Adipocyte (in vitro differentiated cells): ENCODE data around the gene MCCD1.

Experiments
- DNase-seq: peaks from one replicate; pipeline ENCODE4 v3.0.0-alpha.2; 2015; ENCODE audit warnings: low read depth
- H3K27me3 ChIP-seq: replicated peaks from 2 replicates; pipeline ENCODE4 v1.7.0; 2013; ENCODE audit warnings: mild to moderate bottlenecking, low read length, moderate library complexity; ENCODE audit not compliant: control insufficient read depth, insufficient read depth
- H3K36me3 ChIP-seq: 2 replicates; pipeline ENCODE4 v1.7.0; 2013; ENCODE audit warnings: low read length, mild to moderate bottlenecking, moderate library complexity; ENCODE audit not compliant: control insufficient read depth, insufficient read depth, severe bottlenecking
- H3K4me1 ChIP-seq: 2 replicates; pipeline ENCODE4 v1.7.0; 2013; ENCODE audit warnings: mild to moderate bottlenecking, low read length, moderate library complexity; ENCODE audit not compliant: control insufficient read depth, insufficient read depth
- H3K4me3 ChIP-seq: 2 replicates; pipeline ENCODE4 v1.7.0; 2013; ENCODE audit warnings: mild to moderate bottlenecking, low read length, moderate library complexity
- H3K9ac ChIP-seq: 2 replicates; pipeline ENCODE4 v1.7.0; 2013; ENCODE audit warnings: mild to moderate bottlenecking, low read length, moderate library complexity
- H3K9me3 ChIP-seq: 2 replicates; pipeline ENCODE4 v1.7.0; 2013; ENCODE audit warnings: mild to moderate bottlenecking, low read length, moderate library complexity; ENCODE audit not compliant: control insufficient read depth

MCCD1 gene

DNA sequence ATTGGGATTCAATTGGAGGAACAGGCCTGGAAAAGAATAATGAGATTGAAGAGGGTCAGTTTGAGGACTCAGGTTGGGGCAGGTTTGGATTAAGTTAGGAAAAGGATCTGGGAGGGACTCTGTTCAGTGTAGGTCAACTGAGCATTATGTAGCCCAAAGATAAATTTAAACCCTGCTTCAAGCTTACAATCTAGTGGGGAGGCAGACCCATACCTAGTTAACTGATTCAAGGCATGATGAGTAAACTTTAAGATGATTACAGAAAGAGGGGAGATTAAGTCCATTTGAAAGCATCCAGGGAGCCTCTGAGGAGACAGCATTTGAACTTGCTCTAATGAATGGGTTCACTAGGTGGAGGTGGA lies 31.9 kb downstream of the MCCD1 start:
- H3K4me1 ChIP-seq, result peaks cover 31% of the 10 kb centered on the region
- H3K9ac ChIP-seq, result no peak overlapping the region
- peaks cover 31% of the 10 kb centered on the region for H3K36me3 ChIP-seq
- no peaks in the 10 kb centered on the region for H3K9me3 ChIP-seq
- DNase-seq, result no peak
- H3K27me3 ChIP-seq, result no peaks in the 10 kb centered on the region
- H3K4me3 ChIP-seq, result no peak overlapping the region

DNA sequence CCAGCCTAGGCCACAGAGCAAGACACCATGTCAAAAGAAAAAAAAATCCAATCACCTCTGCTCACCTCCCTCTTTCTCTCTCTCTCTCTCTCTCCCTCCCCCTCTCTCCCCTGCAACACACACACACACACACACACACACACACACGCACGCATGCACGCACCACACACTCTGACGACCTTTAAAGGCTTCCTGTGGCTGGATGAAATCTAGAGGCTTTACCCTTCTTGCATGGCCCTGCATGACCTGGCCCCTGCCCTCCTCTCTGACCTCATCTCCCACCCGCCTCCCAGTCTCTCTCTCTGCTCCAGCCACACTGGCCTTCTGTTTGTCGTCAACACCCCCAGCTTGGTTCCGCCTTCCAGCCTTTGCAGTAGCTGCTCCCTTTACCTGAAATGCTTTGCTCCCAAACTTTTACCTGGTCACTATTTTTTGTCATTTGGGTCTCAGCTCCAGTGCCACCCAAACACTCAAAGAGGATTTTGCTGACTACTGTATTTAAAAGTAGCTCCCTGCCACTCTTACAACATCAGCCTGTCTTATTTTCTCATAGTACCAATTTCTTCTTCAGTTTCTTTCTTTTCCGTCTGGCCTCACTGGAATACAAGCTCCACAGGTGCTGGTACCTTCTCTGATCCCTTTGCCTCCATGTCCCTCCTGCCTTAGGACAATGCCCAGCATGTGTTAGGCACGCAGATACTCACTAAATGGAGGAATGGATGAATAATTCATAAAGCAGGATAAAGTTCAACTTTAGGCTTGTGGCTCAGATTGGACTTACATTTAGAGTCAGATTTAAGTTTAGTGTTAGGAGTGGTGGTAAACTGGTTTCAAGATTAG lies 39.0 kb downstream of the MCCD1 start:
- no peak for DNase-seq
- Histone ChIP-seq H3K9me3 (no peaks in the 10 kb centered on the region), H3K9ac (no peak overlapping the region), H3K4me1 (peaks cover 17% of the 10 kb centered on the region), H3K4me3 (no peak overlapping the region), H3K27me3 (no peaks in the 10 kb centered on the region), H3K36me3 (no peaks in the 10 kb centered on the region)

DNA sequence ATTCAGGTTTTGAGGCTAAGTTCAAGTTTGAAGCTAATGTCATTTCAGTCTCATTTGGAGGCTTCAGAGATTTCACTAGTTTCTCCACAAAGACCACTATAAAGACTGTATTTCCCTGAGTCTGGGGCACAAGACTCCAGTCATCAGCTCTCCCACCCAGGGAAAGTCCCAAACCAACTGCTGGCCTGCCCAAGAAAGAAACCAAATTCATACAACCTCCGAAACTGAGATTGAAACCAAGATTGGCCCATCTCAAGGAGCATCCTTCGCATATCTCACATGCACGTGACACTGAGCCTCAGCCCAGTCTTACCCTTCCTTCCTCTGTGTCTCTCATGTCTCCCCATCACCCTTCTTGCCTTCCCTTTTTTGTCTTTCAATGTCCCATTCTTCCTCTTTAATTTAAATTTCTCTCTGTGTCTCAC lies 39.8 kb downstream of the MCCD1 start:
- Histone ChIP-seq H3K4me3 (no peak overlapping the region), H3K9ac (no peak overlapping the region), H3K4me1 (peaks cover 10% of the 10 kb centered on the region), H3K36me3 (no peaks in the 10 kb centered on the region), H3K27me3 (peaks cover 4% of the 10 kb centered on the region), H3K9me3 (no peaks in the 10 kb centered on the region)
- no peak for DNase-seq

DNA sequence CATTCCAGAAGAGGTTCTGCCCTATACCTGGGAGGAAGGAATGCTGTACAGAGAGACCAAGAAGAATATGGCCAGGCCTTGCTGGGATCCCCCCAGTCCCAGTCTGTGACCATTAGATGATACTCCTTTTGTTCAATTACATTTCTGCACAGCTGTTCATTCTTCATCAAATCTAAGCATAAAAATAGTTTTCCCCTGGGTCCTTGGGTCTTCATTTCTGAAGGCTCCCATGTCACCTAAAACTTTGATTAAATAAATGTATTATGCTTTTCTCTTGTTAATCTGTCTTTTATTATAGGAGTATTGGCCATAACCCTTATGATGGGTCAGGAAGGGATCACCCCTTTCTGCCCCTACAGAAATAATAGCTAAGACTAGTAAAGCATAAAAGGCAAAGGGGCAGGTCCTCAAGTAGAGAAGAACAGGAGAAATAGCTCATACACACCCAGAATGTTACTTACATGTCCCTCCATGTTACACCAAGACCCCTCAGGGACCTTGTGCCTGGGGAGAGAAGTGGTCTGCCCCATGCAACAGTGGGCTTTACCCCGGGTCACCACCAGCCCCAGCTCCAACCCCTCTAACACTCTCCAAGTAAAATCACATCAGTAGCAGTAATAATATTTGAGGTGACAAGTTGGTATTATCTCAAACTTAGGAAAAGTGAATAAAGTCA lies 41.2 kb downstream of the MCCD1 start:
- DNase-seq, result no peak
- Histone ChIP-seq H3K4me1 (peaks cover 8% of the 10 kb centered on the region), H3K36me3 (no peaks in the 10 kb centered on the region), H3K9ac (no peak overlapping the region), H3K27me3 (peaks cover 4% of the 10 kb centered on the region), H3K4me3 (no peak overlapping the region), H3K9me3 (no peaks in the 10 kb centered on the region)

DNA sequence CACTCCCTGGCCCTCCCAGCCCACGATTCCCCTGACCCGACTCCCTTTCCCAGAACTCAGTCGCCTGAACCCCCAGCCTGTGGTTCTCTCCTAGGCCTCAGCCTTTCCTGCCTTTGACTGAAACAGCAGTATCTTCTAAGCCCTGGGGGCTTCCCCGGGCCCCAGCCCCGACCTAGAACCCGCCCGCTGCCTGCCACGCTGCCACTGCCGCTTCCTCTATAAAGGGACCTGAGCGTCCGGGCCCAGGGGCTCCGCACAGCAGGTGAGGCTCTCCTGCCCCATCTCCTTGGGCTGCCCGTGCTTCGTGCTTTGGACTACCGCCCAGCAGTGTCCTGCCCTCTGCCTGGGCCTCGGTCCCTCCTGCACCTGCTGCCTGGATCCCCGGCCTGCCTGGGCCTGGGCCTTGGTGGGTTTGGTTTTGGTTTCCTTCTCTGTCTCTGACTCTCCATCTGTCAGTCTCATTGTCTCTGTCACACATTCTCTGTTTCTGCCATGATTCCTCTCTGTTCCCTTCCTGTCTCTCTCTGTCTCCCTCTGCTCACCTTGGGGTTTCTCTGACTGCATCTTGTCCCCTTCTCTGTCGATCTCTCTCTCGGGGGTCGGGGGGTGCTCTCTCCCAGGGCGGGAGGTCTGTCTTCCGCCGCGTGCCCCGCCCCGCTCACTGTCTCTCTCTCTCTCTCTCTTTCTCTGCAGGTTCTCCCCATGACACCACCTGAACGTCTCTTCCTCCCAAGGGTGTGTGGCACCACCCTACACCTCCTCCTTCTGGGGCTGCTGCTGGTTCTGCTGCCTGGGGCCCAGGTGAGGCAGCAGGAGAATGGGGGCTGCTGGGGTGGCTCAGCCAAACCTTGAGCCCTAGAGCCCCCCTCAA lies 43.5 kb downstream of the MCCD1 start, which contains the start of gene LTA:
TSS of gene LTA (plus strand) at position 249 of the 871 bp plus-strand sequence. CDS start at position 703, 454 bp downstream.
- peaks cover 13% of the 10 kb centered on the region for H3K4me1 ChIP-seq
- H3K27me3 ChIP-seq, result peaks cover 8% of the 10 kb centered on the region
- DNase-seq, result no peak
- H3K9ac ChIP-seq, result no peak within 1 kb of the TSS
- no peak within 1 kb of the TSS for H3K4me3 ChIP-seq
- H3K9me3 ChIP-seq, result no peaks in the 10 kb centered on the region
- no peaks in the 10 kb centered on the region for H3K36me3 ChIP-seq

DNA sequence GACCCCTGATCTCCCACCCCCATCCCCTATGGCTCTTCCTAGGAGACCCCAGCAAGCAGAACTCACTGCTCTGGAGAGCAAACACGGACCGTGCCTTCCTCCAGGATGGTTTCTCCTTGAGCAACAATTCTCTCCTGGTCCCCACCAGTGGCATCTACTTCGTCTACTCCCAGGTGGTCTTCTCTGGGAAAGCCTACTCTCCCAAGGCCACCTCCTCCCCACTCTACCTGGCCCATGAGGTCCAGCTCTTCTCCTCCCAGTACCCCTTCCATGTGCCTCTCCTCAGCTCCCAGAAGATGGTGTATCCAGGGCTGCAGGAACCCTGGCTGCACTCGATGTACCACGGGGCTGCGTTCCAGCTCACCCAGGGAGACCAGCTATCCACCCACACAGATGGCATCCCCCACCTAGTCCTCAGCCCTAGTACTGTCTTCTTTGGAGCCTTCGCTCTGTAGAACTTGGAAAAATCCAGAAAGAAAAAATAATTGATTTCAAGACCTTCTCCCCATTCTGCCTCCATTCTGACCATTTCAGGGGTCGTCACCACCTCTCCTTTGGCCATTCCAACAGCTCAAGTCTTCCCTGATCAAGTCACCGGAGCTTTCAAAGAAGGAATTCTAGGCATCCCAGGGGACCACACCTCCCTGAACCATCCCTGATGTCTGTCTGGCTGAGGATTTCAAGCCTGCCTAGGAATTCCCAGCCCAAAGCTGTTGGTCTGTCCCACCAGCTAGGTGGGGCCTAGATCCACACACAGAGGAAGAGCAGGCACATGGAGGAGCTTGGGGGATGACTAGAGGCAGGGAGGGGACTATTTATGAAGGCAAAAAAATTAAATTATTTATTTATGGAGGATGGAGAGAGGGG lies 44.7 kb downstream of the MCCD1 start:
- no peak overlapping the region for H3K9ac ChIP-seq
- peaks cover 8% of the 10 kb centered on the region for H3K27me3 ChIP-seq
- H3K4me1 ChIP-seq, result peaks cover 6% of the 10 kb centered on the region
- no peak for DNase-seq
- H3K9me3 ChIP-seq, result no peaks in the 10 kb centered on the region
- H3K4me3 ChIP-seq, result no peak overlapping the region
- H3K36me3 ChIP-seq, result no peaks in the 10 kb centered on the region

DNA sequence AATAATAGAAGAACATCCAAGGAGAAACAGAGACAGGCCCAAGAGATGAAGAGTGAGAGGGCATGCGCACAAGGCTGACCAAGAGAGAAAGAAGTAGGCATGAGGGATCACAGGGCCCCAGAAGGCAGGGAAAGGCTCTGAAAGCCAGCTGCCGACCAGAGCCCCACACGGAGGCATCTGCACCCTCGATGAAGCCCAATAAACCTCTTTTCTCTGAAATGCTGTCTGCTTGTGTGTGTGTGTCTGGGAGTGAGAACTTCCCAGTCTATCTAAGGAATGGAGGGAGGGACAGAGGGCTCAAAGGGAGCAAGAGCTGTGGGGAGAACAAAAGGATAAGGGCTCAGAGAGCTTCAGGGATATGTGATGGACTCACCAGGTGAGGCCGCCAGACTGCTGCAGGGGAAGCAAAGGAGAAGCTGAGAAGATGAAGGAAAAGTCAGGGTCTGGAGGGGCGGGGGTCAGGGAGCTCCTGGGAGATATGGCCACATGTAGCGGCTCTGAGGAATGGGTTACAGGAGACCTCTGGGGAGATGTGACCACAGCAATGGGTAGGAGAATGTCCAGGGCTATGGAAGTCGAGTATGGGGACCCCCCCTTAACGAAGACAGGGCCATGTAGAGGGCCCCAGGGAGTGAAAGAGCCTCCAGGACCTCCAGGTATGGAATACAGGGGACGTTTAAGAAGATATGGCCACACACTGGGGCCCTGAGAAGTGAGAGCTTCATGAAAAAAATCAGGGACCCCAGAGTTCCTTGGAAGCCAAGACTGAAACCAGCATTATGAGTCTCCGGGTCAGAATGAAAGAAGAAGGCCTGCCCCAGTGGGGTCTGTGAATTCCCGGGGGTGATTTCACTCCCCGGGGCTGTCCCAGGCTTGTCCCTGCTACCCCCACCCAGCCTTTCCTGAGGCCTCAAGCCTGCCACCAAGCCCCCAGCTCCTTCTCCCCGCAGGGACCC lies 45.6 kb downstream of the MCCD1 start:
- no peak for DNase-seq
- peaks cover 6% of the 10 kb centered on the region for H3K4me1 ChIP-seq
- no peak overlapping the region for H3K4me3 ChIP-seq
- no peaks in the 10 kb centered on the region for H3K36me3 ChIP-seq
- no peaks in the 10 kb centered on the region for H3K9me3 ChIP-seq
- H3K27me3 ChIP-seq, result peaks cover 8% of the 10 kb centered on the region
- H3K9ac ChIP-seq, result no peak overlapping the region

DNA sequence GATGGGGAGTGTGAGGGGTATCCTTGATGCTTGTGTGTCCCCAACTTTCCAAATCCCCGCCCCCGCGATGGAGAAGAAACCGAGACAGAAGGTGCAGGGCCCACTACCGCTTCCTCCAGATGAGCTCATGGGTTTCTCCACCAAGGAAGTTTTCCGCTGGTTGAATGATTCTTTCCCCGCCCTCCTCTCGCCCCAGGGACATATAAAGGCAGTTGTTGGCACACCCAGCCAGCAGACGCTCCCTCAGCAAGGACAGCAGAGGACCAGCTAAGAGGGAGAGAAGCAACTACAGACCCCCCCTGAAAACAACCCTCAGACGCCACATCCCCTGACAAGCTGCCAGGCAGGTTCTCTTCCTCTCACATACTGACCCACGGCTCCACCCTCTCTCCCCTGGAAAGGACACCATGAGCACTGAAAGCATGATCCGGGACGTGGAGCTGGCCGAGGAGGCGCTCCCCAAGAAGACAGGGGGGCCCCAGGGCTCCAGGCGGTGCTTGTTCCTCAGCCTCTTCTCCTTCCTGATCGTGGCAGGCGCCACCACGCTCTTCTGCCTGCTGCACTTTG lies 46.7 kb downstream of the MCCD1 start, which contains the start of gene TNF:
TSS of gene TNF (plus strand) at position 231 of the 567 bp plus-strand sequence. CDS start at position 408, 177 bp downstream.
- Histone ChIP-seq H3K4me3 (no peak within 1 kb of the TSS), H3K4me1 (peaks cover 6% of the 10 kb centered on the region), H3K27me3 (peaks cover 8% of the 10 kb centered on the region), H3K36me3 (no peaks in the 10 kb centered on the region), H3K9ac (no peak within 1 kb of the TSS), H3K9me3 (no peaks in the 10 kb centered on the region)
- no peak for DNase-seq

DNA sequence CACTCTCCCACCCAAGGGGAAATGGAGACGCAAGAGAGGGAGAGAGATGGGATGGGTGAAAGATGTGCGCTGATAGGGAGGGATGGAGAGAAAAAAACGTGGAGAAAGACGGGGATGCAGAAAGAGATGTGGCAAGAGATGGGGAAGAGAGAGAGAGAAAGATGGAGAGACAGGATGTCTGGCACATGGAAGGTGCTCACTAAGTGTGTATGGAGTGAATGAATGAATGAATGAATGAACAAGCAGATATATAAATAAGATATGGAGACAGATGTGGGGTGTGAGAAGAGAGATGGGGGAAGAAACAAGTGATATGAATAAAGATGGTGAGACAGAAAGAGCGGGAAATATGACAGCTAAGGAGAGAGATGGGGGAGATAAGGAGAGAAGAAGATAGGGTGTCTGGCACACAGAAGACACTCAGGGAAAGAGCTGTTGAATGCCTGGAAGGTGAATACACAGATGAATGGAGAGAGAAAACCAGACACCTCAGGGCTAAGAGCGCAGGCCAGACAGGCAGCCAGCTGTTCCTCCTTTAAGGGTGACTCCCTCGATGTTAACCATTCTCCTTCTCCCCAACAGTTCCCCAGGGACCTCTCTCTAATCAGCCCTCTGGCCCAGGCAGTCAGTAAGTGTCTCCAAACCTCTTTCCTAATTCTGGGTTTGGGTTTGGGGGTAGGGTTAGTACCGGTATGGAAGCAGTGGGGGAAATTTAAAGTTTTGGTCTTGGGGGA lies 47.4 kb downstream of the MCCD1 start:
- no peak for DNase-seq
- Histone ChIP-seq H3K9ac (no peak overlapping the region), H3K4me1 (peaks cover 9% of the 10 kb centered on the region), H3K36me3 (no peaks in the 10 kb centered on the region), H3K4me3 (no peak overlapping the region), H3K27me3 (peaks cover 8% of the 10 kb centered on the region), H3K9me3 (no peaks in the 10 kb centered on the region)
